HG02943 (cell line): ENCODE results near the gene ST6GAL1.
A peak's percentile ranks its signal among the peaks of the same experiment; 100 is the strongest.
"Not testable (repeated sequence)": the region's sequence is repeated elsewhere in the genome, so short reads cannot be mapped to it uniquely, and the experiment has no call there.

Source experiments
- ATAC-seq: cut with Tn5 transposase; IDR thresholded peaks from one replicate; pipeline ENCODE4 v1.9.1; 2021; ENCODE audit warnings: mild to moderate bottlenecking, low read depth, moderate library complexity; ENCODE audit not compliant: unreplicated experiment

Gene ST6GAL1

DNA sequence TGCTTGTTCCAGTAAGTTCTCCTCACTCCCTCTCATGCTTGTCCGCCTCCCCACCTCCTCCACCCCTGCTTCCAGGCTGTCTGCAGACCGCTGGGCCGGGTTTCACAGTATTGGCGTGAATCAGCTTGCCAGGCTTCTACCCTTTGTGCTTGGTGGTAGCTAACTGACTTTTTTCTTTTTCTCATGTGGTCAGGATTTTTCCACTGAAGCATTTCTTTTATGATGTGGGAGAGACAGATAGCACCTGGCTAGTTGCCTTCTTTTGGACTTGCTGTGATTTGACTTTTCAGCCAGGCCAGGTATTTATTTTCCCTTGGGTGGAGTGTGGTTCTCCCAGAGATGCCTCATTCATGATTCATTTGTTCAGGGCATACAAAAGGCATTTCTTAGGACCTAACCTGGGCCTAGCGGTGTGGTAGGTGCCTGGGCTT lies 60.6 kb downstream of the ST6GAL1 start:
- no peak for ATAC-seq

DNA sequence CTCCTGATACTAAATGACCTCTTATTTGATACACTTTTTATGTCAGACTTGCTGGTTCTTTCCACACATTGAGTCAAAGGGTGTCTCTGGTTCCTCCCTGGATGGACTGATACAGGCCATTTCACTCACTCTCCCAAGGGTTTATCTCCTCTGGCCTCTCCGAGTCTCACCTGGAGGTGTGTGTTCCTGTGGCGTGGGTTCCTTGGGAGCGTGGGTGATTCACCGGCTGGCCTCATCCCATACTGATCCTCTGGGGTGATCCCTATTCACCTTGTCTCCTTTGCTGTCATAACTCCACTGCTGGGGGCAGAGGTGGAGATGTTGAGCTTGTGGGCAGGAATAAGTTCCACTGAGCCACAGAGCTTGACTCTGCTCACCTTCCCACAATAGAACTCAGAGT lies 61.1 kb downstream of the ST6GAL1 start:
- ATAC-seq = no peak

DNA sequence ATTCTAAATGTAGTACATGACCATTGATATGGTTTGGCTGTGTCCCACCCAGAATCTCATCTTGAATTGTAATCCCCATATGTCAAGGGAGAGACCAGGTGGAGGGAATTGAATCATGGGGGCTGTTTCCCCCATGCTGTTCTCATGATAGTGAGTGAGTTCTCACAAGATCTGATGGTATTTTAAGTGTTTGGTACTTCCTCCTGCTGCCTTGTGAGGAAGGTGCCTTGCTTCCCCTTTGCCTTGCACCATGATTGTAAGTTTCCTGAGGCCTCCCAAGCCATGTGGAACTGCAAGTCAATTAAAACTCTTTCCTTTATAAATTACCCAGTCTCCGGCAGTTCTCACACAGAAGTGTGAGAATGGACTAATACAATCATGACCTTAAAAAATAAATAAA lies 61.8 kb downstream of the ST6GAL1 start:
- ATAC-seq = not testable (repeated sequence)

DNA sequence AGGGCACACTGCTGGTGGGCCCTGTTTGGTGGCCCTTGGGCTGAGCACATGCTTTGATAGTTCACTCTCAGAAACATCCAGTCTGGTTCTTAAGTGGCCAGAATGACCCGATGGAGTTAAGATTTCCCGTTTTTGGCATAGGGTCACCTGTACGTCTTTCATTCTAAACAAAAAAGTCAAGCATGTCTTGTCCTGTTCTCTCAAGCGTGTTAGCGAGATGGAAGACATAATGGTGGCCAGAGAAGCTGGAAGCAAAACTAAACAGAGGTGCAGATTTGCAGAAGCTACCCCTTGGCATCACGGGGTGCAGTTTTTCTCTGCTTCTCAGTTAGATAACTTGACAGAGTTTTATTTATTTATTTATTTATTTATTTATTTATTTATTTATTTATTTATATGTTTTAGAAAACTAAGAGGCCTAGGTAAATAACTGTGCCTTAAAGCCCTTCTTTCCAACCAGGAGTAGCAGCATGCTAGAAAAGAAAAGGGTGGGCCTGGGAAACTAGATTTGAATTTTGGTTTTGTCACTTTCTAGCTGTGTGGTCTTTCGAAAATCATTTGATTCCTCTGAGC lies 63.0 kb downstream of the ST6GAL1 start:
- ATAC-seq = no peak

DNA sequence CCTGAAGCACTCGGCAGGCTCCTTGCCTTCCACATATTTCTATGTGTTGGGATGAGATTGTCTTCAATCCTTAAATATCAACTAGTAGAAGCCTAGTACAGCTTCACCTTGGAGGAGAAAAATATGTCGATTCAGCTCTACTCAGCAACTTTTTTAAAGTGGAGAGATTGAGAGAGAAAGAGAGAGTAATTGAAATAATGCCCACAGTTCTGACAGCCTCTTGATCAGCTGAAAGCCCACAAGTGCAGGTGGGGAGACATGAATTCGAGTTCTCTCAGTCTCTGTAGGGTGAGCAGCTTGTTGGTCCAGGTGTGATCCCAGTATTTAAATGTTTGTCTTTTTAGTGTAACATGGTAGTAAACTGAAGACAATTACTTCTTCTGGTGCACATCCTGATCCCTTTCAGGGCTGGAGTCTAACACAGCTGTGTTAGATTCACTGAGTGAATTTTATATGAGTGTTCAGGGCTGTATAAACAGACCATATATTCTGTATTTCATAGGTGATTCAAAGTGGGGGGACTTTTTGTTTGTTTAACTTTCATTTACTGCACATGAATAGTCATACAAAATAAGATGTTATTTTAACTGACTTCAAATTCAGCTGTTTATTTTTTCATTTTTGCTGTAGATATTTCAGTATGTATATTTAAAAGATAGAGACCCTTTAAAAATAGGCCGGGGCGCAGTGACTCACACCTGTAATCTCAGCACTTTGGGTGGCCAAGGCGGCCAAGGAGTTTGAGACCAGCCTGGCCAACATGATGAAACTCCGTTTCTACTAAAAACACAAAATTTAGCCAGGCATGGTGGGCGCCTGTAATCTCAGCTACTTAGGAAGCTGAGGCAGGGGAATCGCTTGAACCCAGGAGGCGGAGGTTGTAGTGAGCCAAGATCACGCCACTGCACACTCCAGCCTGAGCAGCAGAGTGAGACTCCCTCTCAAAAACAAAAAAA lies 64.0 kb downstream of the ST6GAL1 start:
- no peak for ATAC-seq

DNA sequence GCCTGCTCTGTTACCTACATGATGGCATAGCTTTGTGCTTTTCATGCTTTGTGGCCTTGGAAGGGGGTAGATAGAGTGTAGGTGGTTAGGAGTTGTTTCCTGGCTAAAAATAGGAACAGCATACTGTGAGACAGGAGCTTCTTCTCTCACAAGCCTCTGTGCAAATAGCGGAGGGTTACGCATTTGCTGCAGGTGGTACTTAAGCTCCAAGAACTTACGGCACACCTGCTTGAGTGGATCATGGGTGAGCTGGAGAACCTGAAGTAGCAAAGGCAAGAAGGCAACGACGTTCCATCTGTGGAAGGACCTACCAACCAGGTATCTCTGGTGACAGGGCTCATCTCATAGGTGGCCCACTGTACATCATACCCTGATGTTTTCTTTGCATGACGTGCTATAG lies 66.0 kb downstream of the ST6GAL1 start:
- no peak for ATAC-seq

DNA sequence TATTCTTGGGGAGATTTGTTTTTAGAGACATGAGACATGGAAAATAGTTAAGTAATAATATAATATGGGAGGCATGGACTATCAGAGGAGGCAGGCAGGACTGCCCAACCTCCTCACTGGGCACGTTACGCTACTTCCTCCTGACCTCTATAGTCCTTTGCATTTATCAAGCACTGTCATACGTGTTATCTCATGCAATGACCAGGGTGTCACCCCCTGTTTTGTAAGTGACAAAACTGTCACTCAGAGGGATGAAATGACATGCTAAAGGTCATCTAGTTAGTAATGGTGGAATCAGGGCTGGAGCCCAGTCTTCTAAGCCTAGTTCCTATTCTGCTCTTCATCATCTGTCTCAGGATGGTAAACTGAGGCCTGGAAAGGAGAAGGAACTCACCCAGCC lies 66.7 kb downstream of the ST6GAL1 start:
- no peak for ATAC-seq

DNA sequence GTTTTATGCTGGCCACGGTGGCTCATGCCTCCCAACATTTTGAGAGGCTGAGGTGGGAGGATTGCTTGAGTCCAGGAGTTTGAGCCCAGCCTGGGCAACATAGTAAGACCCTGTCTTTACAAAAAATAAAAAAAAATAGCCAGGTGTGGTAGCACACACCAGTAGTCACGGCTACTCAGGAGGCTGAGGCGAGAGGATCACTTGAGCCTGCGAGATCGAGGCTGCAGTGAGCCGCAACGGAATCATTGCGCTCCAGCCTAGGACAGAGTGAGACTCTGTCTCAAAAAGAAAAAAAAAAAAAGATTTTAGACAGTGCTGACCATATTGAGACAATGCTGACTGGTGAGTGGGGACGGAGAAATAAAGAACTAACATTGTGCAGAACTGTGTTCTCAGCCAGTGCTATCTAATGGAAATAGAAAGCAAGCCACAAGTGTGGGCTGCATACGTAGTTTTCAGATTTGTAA lies 67.2 kb downstream of the ST6GAL1 start:
- no peak for ATAC-seq

DNA sequence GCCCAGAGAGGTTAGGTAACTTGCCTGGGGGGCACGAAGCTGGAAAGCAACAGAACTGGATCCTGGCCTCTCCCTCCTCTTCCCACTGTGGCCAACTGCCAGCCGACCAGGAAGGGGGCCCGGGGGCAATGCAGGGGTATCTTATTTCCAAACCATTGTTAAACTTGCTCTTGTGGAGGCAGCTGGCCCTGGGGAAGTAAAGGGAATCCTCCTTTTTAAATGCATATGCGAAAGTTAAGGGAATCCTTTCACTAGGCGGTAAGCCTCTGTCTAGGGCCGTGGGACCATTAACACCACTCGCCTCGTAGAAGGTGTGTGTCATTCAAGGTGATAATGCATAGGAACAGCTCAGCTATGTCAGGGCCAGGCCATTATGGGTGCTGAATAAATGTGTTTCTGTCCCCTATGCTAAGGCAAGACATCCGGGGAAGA lies 68.6 kb downstream of the ST6GAL1 start:
- ATAC-seq = no peak

DNA sequence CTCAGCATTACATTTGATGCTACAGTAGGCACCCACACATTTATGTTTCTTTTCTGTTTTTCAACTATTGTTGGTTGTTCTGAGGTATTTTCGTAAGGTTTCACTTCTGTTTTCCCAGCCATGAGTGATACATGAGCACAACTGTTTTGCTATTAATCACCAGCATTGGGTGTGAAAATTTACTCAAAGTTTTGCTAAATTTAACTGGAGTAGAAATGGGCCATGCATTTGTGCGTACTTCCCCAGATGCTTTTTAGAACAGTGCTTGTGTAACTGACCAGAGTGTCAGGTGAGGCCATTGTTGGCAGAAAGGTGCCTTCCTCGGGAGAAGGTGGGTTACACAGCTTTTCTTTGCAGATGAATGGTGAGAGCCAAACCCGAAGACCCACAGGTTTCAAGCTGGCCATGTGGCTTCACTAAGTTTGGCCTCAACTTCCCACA lies 70.4 kb downstream of the ST6GAL1 start:
- ATAC-seq = peak; percentile 68

DNA sequence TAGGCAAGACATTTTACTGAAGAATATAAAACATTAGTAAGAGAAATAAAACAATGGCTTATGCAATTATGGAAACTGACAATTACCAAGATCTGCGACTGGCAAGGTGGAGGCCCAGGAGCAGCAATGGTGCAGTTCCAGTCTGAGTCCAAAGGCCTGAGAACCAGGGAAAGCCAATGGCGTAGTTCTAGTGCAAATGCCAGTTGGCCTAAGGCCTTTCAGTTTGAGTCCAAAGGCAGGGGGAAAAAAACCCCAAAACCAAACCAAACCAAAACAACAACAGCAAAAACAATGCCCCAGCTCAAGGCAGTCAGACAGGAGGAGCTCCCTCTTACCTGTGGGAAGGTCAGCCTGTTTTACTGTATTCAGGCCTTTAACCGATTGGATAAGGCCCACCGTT lies 72.6 kb downstream of the ST6GAL1 start:
- no peak for ATAC-seq

DNA sequence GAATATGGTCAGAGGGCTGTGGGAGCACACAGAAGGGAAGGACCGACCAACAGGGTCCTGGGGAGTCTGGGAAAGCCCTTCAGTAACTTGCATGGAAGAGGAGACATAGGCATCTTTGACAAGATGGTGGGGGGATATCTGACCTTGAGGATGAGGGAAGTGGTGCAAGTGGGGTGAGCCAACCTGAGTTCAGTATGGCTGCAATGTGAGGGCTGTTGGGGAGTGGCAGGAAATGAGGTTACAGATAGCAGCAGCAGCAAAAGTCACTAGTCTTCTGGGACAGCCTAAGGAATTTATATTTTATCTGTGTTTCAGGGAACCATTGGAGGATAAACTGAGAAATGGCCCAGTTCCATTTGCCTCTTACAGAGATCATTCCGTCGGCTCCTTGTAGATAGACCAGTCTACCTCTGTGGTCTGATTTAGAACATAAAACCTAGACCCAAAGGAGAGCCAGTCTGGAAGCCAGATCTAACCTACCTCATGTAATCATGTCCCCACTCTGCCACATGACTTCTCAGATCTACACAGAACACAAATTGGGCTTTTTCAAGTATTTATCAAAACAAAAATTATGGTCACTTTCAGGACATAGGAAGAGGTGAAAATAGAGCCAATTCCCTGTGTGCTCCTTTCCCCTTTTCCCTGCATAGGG lies 75.6 kb downstream of the ST6GAL1 start:
- ATAC-seq = no peak

DNA sequence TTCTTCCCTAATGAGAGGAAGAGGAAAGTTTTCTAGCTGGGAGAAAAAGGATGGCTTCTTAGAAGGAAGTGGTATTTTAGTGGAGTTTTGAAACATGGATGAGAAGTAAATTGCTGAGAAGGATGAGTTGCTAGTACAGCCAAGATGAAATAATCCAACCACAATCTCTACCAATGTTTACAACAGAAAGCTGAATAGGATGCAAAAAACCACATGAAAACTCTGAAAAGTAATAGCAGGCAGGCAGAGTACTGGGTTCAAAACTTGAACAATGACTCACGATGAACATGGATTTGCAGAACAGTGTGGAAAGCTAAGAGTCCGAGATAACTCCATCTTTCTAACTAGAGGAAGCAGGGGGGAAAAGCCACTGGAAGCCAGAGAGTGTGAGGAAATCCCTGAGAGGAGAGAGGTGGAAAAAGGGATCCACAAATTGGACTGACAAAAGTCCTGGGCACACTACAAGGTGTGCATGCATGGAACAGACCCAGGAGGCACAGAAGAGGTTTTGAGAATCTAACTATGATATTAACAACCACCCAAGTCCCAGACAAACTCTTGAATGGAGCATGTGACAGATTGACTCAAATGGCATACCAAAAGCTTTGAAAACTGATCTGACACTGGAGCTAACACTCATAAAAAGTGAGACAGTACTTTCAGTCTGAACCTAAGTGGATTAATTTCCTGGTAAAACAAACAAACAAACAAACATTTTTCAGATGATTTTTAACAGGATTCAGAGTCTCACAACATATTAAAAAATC lies 76.7 kb downstream of the ST6GAL1 start:
- ATAC-seq = no peak

DNA sequence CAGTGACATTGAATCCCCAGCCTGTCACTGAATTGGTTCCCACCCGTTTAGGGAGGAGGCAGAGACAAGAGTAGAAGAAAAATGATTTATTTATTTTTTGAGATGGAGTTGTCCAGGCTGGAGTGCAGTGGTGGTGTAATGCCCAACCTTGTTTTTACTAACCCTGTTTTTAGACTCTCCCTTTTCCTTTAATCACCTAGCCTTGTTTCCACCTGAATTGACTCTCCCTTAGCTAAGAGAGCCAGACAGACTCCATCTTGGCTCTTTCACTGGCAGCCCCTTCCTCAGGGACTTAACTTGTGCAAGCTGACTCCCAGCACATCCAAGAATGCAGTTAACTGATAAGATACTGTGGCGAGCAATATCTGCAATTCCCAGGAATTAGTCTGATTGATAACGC lies 80.1 kb downstream of the ST6GAL1 start:
- ATAC-seq = not testable (repeated sequence)

DNA sequence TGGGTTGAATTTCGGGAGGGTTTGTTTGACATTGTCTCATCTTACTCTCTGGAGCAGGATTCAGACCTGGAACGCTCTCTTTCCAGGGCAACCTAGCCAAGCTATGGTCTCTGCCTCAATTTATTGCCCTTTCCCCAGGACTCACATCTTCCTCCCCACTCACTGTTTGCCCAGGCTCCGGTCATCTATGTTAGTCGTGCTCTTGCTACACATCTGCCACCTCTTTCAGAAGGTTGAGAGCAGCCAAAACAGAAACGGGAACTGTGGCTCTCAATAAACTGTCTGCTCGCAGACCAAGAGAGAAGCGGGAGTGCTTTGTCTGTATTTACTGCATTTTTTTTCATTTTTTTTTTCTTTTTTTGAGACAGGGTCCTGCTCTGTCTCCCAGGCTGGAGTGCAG lies 81.6 kb downstream of the ST6GAL1 start:
- ATAC-seq = peak; percentile 41

DNA sequence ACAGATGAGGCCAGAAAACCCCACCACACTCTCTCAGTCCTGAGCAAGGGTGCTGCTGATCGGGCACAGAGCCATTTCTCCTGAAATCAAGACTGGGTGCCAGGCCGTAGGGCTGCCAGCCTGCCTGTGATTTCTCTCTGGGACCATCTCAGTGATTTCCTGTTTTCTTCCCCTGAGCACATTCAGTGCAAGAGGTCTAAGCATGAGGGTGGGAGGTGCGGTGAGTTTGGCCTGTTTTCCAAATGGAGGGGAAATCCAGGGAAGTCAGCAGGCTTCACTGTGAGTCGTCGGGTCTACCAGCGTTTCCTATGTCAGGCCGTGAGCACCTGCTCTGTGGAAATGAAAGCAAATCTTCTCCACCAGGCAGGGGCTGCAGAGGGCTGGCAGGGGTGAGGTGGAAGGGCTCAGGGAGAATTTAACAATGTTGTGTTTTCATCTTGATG lies 82.3 kb downstream of the ST6GAL1 start:
- no peak for ATAC-seq

DNA sequence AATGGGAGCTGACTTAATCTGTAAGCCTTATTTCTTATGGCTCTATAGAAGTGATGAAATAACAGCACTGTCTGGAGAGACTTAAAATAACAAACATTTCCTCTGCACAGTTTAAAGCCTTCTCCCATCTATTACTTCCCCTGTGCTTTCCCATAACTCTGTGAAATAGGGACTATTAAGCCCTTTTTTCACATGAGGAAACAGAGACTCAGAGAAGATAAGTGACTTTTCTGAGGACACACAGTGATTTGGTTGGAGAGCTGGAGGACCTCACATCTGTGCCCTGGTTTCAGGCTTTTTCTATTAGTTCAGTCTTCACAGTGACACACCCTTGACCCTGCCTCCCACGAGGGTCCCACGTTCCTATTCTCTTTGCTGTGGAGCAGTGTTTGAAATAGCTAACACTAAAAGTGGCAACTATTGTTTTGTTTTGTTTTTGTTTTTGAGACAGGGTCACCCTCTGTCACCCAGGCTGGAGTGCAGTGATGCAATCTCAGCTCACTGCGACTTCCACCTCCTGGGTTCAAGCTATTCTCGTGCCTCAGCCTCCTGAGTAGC lies 82.9 kb downstream of the ST6GAL1 start:
- no peak for ATAC-seq

DNA sequence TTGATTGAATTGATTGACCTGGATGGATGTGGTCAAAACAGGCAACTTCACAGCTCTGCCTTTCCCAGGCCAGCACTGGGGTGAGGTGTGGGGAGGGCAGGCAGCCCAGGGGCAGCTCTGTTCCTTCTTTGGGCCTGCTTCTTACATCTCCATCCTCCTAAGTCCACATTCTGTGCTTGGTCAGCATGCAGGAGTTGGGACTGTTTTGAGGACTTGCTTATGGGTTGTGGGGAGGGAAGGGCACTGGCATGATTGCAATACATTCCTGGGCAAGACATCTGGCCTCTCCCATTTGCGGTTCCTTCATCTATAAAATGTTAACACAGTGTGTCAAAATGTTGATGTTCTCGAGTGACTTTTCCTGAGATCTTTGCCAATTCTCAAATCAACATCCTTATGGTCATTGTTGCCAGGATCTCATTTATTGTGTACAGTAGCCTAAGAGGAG lies 84.1 kb downstream of the ST6GAL1 start:
- no peak for ATAC-seq

DNA sequence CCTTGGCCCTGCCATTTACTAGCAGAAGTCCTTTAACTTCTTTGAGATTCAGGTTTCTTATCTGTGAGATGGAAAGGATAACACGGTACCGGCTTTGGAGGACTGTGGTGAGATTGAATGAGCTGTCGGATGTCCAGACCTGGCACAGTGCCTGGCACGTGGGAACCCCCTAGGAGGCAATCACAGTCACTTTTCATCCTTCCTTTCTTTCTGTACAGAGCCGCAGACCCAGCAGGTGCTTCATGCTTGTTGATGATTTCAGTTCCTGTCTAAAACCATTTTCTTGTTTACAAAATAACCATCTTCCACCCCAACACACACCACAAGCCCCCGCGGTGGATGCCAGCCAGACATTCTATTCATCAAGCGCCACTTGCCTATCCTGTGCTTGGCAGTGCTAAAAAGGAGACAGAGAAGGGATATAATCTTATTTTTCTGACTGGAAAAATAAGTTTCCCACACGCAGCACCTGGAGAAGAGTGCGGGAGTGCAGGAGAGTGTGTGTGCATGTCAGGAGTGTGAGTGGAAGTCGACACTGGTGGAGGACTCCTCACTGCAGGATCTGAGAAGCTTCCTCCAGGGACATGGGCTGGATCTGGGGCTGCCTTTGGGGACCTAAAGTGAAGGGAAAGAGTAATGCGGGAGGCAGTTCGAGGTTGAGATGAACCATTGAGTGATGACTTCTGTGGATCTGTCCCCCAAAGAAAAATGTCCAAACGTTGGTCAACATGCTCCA lies 85.7 kb downstream of the ST6GAL1 start:
- ATAC-seq = peak; percentile 59
